Astrocyte (in vitro differentiated cells and primary cell): Measurements from ENCODE around the gene CRIM1. TPM values are rescaled to one million over a fixed set of nuclear protein-coding genes. Genes with fewer than 3 reads are reported as not detected.

Source experiments
- DNase-seq: peaks from one replicate; pipeline ENCODE4 v3.0.0-alpha.2; 2010; ENCODE audit warnings: low read depth
- FAIRE-seq: peaks from 2 replicates; lab custom pipeline; 2011; peaks lifted over from hg19 to GRCh38; lab: Jason Lieb, UNC
- H2AFZ ChIP-seq: 2 replicates; pipeline ENCODE4 v1.6.0; 2012; ENCODE audit warnings: low read depth, low read length, inconsistent platforms
- H3K27ac ChIP-seq: 2 replicates; pipeline ENCODE4 v1.5.1; 2011; ENCODE audit warnings: low read depth, low read length, inconsistent platforms
- H3K27me3 ChIP-seq: 2 replicates; pipeline ENCODE4 v1.6.0; 2011; ENCODE audit warnings: low read length, inconsistent platforms; ENCODE audit not compliant: insufficient read depth
- H3K36me3 ChIP-seq: 2 replicates; pipeline ENCODE4 v1.5.1; 2011; ENCODE audit warnings: low read length, inconsistent platforms; ENCODE audit not compliant: insufficient read depth
- H3K4me1 ChIP-seq: 2 replicates; pipeline ENCODE4 v1.5.1; 2011; ENCODE audit warnings: low read length, inconsistent platforms; ENCODE audit not compliant: insufficient read depth
- H3K4me2 ChIP-seq: 2 replicates; pipeline ENCODE4 v1.6.0; 2012; ENCODE audit warnings: low read length, inconsistent platforms
- H3K4me3 ChIP-seq: 2 replicates; pipeline ENCODE4 v1.5.1; 2011; ENCODE audit warnings: low read depth, mild to moderate bottlenecking, low read length, inconsistent platforms; ENCODE audit not compliant: insufficient read depth
- H3K79me2 ChIP-seq: 2 replicates; pipeline ENCODE4 v1.6.0; 2012; ENCODE audit warnings: mild to moderate bottlenecking, low read length, inconsistent platforms; ENCODE audit not compliant: insufficient read depth
- H3K9ac ChIP-seq: 2 replicates; pipeline ENCODE4 v1.6.0; 2012; ENCODE audit warnings: mild to moderate bottlenecking, low read length, inconsistent platforms
- H3K9me3 ChIP-seq: 2 replicates; pipeline ENCODE4 v1.5.1; 2012; ENCODE audit warnings: low read depth, mild to moderate bottlenecking, low read length, inconsistent platforms; ENCODE audit not compliant: insufficient read depth
- H4K20me1 ChIP-seq: 2 replicates; pipeline ENCODE4 v1.6.0; 2012; ENCODE audit warnings: low read length, inconsistent platforms; ENCODE audit not compliant: insufficient read depth
- H3K27ac Mint-ChIP-seq: one replicate; pipeline ENCODE4 v1.8.0; 2021; ENCODE audit warnings: mild to moderate bottlenecking, mixed read lengths; ENCODE audit not compliant: unreplicated experiment
- H3K27me3 Mint-ChIP-seq: one replicate; pipeline ENCODE4 v1.8.0; 2021; ENCODE audit warnings: low read depth, mixed read lengths; ENCODE audit not compliant: unreplicated experiment
- H3K36me3 Mint-ChIP-seq: one replicate; pipeline ENCODE4 v1.8.0; 2021; ENCODE audit warnings: low read depth, mixed read lengths; ENCODE audit not compliant: unreplicated experiment
- H3K4me1 Mint-ChIP-seq: one replicate; pipeline ENCODE4 v1.8.0; 2021; ENCODE audit warnings: low read depth, mixed read lengths; ENCODE audit not compliant: unreplicated experiment
- H3K4me3 Mint-ChIP-seq: one replicate; pipeline ENCODE4 v1.8.0; 2021; ENCODE audit warnings: mild to moderate bottlenecking, moderate library complexity, mixed read lengths; ENCODE audit not compliant: unreplicated experiment
- H3K9me3 Mint-ChIP-seq: one replicate; pipeline ENCODE4 v1.8.0; 2021; ENCODE audit warnings: mild to moderate bottlenecking, mixed read lengths; ENCODE audit not compliant: unreplicated experiment
- CTCF ChIP-seq: IDR thresholded peaks from 2 replicates; pipeline ENCODE4 v1.5.1; 2011; ENCODE audit warnings: low read depth, mild to moderate bottlenecking, inconsistent platforms, low read length, moderate library complexity; ENCODE audit not compliant: insufficient read depth
- EZH2 ChIP-seq: IDR thresholded peaks from 2 replicates; pipeline ENCODE4 v1.6.1; 2012; ENCODE audit warnings: mild to moderate bottlenecking, low read length, inconsistent platforms; ENCODE audit not compliant: insufficient read depth
- total RNA-seq: library from RNA; stranded (reverse); gene quantifications from 2 replicates; pipeline ENCODE4 v1.2.1, GENCODE V29; 2021

The CRIM1 gene
- total RNA-seq, 1 donor from 2014 or later: 180 TPM

- FAIRE-seq (no peak), DNase-seq (no peak)
- Histone ChIP-seq H3K27me3 (no peaks in the 10 kb centered on the region), H3K9ac (no peak overlapping the region), H3K79me2 (peaks cover 25% of the 10 kb centered on the region), H3K4me2 (no peak overlapping the region), H3K27ac (no peak overlapping the region), H3K36me3 (no peaks in the 10 kb centered on the region), H2AFZ (no peak overlapping the region), H4K20me1 (peaks cover 5% of the 10 kb centered on the region), H3K4me1 (peaks cover 13% of the 10 kb centered on the region), H3K4me3 (no peak overlapping the region), H3K9me3 (no peaks in the 10 kb centered on the region)
- Mint-ChIP-seq H3K4me1 (peaks cover 11% of the 10 kb centered on the region), H3K4me3 (no peak overlapping the region), H3K9me3 (no peaks in the 10 kb centered on the region), H3K36me3 (no peaks in the 10 kb centered on the region), H3K27ac (no peak overlapping the region), H3K27me3 (no peaks in the 10 kb centered on the region)
- TF ChIP-seq CTCF: peak; percentile 45
- no peak for TF ChIP-seq EZH2
These were observed 3.7 kb upstream of the CRIM1 start for GRCh38 chr2:36351736-36352349.

GRCh38 chr2:36352701-36353100, 2.9 kb upstream of the CRIM1 start:
- H3K27me3 Mint-ChIP-seq: no peaks in the 10 kb centered on the region
- no peaks in the 10 kb centered on the region for H3K27me3 ChIP-seq
- no peak overlapping the region for H3K27ac Mint-ChIP-seq
- H3K9ac ChIP-seq: peak overlapping the region; percentile 4
- no peak for FAIRE-seq
- H3K4me3 ChIP-seq: no peak overlapping the region
- no peaks in the 10 kb centered on the region for H3K36me3 Mint-ChIP-seq
- DNase-seq: peak; percentile 87
- peaks cover 33% of the 10 kb centered on the region for H3K79me2 ChIP-seq
- no peak overlapping the region for H2AFZ ChIP-seq
- no peaks in the 10 kb centered on the region for H3K36me3 ChIP-seq
- no peak overlapping the region for H3K4me3 Mint-ChIP-seq
- H4K20me1 ChIP-seq: peaks cover 13% of the 10 kb centered on the region
- H3K27ac ChIP-seq: peak overlapping the region; percentile 49
- H3K4me2 ChIP-seq: peak overlapping the region; percentile 32
- H3K4me1 ChIP-seq: peaks cover 13% of the 10 kb centered on the region
- H3K9me3 Mint-ChIP-seq: no peaks in the 10 kb centered on the region
- peaks cover 11% of the 10 kb centered on the region for H3K4me1 Mint-ChIP-seq
- TF ChIP-seq CTCF (peak; percentile 25), EZH2 (no peak)
- no peaks in the 10 kb centered on the region for H3K9me3 ChIP-seq

- peaks cover 34% of the 10 kb centered on the region for H4K20me1 ChIP-seq
- H3K27ac ChIP-seq: peak overlapping the region; percentile 70
- peak overlapping the region; percentile 65 for H3K27ac Mint-ChIP-seq
- no peaks in the 10 kb centered on the region for H3K27me3 Mint-ChIP-seq
- no peaks in the 10 kb centered on the region for H3K27me3 ChIP-seq
- peak overlapping the region; percentile 84 for H3K4me3 Mint-ChIP-seq
- no peaks in the 10 kb centered on the region for H3K9me3 Mint-ChIP-seq
- no peak for FAIRE-seq
- H3K4me3 ChIP-seq: peak overlapping the region; percentile 88
- H2AFZ ChIP-seq: peak overlapping the region; percentile 64
- H3K79me2 ChIP-seq: peaks cover 54% of the 10 kb centered on the region
- H3K36me3 ChIP-seq: no peaks in the 10 kb centered on the region
- no peak for DNase-seq
- peak overlapping the region; percentile 97 for H3K4me2 ChIP-seq
- TF ChIP-seq EZH2 (no peak), CTCF (no peak)
- H3K36me3 Mint-ChIP-seq: no peaks in the 10 kb centered on the region
- H3K9ac ChIP-seq: peak overlapping the region; percentile 91
- H3K4me1 Mint-ChIP-seq: peaks cover 23% of the 10 kb centered on the region
- H3K9me3 ChIP-seq: no peaks in the 10 kb centered on the region
- H3K4me1 ChIP-seq: peaks cover 24% of the 10 kb centered on the region
These were observed 797 bp upstream of the CRIM1 start for GRCh38 chr2:36354811-36355150.
